ENCODE measurements around the gene MDC1.
A peak's percentile ranks its signal among the peaks of the same experiment; 100 is the strongest.
"Not testable (repeated sequence)": the region's sequence is repeated elsewhere in the genome, so short reads cannot be mapped to it uniquely, and the experiment has no call there.

MDC1 gene

DNA sequence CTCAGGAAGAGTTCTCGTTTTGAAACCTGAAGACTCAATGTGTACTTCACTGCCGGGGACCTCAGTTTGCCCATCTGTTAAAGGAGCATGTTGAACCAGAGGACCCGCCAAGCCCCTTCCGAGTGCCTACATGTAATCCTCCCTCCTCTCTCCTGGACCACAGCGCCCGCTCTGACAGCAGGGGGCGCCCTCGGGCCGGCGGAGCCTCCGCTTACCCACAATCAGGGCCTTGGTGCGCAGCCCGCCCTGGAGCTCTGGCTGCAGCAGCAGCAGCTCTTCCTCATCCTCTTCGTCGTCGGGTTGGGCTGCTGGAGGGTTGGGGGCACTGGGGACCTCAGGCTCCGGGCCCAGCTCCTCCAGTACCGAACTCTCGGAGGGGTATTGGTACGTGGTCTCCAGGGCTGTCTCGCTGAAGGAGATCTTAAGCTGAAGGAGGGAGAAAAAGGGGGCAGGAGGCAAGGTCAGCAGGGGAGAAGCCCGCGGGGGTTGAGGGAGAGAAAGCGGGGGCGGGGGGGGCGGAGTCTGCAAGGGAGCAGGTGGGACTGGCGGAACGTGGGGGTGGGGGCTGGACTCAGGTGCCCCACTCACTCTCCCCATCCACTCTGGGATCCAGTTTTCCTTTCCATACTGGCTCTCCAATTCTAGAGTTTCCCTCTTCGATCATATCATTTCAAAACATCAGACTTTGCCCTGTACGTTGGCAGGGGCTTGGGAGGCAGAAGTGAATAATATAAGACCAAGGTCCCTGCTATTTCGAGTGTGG lies 37.9 kb downstream of the MDC1 start:
- no peak for DNase-seq

DNA sequence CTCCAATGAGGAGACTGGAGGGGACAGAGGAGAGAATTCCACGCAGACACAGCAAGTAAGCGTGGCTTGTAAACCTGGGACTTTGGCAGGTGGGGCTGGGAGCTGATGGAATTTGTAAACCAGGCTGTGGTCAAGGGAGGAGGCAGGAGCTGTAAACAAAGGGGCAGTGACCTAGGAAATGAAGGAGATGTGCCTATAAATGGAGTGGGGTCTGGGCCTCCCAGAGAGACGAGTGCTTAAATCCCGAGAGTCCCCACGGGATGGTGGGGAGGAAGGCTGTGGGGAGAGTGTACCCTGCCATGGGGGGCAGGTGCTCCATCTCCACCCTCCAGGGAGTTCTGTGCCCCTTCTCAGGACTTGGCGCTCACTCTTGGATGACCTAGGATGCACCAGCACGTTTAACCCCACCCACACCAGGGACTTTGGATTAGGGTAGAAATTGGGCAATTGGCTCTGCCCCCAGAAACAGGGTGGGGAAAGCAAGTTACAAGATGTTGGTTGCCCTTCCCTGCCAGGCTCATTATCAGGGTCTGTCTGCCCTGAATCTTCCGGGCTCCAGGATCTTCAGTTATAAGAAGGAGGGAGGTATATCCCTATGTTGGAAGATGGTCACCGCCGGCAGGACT lies 40.3 kb downstream of the MDC1 start:
- no peak for DNase-seq

DNA sequence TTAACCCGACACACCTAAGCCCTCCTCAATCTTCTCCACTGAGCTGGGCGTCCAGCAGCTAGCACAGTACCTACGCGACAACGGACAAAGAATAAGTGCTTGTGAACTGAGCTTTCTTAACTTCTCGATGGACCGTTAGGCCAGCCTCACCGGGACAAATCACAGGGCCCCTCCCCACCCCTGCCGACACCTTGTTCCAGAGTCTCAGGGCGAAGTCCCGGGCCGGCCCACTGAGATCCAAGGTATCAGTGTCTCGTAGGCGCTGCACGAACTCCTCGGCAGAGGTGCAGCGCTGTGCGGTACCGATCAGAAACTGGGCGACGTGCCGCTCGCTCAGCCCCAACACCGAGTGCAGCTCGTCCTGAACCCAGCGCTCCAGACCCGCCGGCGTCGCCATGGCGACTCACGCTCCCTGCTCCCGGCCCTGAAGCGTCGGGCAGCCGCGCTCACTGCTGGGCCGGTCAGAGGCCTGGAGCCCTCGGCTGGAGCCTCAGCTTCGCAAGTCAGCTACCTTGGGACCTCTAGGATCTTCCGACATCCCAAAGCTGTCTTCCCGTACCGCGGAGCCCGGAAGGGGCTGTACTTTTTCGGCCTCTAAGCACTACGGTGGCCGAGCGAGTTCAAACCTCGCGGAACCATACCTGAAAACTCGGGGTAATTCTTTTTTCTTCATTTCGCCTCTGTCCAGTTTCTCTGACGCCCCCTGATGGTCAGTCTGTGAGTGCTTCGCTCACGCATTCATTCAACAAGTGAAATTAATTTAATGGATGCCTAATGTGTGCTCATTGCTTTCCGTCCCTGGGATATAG lies 44.4 kb downstream of the MDC1 start, which contains the start of gene DHX16:
Gene DHX16 (minus strand): TSS at position 562 of the 809 bp plus-strand sequence. CDS start 165 bp downstream, at position 397.
- peak; percentile 95 for DNase-seq

DNA sequence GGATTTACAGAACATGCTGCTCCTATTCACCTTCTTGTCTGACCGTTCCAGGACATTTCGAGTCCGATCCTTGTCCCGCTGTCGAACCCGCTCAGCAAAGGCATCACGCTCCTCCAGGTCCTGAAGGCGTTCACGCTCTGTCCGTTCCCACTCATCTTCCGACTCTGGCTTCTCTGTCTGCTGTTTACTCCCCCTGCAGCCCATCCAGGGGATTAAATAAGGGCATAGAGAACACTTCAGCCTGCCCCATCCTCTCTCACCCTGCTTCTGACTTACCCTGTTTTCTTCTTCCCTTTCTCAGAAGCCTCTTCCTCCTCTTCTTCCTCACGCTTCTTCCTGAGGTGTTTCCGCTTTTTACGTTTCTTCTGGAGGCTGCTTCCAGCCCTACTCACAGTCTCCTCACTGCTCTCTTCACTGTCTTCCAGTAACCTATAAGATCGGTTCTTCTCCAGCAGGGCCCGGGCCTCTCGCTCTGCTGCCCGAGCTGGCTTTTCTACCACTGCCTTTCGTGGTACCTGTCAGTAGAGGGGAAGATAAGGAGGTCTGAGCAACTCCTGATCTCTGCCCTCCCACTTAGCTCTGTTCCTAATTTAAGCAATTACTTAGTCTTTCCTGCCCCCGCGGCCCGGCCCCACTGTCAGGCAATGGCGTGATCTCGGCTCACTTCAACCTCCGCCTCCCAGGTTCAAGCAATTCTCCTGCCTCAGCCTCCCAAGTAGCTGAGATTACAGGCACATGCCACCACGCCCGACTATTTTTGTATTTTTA lies 46.1 kb downstream of the MDC1 start:
- DNase-seq = no peak

DNA sequence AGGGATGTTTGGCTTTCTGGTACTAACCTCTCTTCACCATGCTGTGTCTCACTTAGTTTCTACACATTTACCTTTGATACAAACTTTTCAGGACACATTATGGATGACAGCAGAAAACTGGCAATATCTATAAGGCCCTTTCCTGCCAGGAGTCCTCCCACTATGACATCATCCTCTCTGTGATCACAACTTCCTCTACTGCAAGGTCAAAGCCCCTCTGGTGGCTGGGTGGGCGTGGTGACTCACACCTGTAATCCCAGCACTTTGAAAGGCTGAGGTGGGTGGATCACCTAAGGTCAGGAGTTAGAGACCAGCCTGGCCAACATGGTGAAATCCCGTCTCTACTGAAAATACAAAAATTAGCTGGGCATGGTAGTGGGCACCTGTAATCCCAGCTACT lies 50.8 kb downstream of the MDC1 start:
- not testable (repeated sequence) for DNase-seq

DNA sequence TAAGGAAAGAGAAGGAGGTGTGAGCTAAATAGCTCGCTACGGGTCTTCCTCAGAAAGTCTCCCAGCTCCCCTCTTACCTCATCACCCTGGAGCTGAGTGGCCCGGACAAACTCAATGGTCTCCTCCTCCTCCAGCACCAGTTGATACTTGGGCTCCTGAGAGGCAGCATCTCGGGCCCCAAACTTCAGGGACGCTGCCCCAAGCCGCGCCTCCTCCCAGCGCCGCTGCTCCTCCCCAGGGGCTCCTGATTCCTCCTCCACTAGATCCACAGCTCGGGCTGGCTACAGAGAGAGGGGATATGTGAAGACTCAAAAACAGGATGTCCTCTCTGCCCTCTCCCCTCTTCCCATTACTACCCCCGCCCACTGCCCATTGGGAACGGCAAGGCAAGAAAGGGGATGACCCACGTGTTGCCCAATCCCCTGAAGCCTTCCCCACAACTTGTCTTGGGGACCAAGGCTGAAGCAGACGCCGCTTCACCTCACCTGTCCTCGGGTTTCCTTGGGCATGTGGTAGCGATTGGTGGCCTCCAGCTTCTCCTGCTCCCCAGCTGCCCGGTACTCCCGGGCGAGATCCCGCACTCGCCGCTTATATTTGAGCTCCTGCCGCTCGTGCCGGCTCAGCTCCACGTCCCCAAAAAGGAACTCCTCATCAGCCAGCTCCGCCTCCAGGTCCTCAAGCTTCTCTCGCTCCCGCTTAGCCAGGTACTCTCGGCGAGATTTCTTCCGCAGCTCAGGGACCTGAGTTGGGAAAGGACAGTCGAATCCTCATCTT lies 51.9 kb downstream of the MDC1 start:
- DNase-seq = no peak

DNA sequence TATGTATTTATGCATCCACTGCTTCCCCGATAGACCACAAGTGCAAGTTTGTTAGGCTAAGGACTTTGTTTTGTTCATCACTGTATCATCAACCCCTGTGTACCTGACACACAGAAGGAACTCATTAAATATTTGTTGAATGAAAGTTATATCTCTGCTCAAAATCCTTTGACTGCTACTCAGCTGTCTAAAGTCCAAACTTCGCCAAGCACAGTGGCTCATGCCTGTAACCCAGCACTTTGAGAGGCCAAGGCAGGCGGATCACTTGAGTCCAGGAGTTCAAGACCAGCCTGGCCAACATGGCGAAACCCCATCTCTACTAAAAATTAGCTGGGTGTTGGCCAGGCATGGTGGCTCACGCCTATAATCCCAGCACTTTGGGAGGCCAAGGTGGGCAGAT lies 59.2 kb downstream of the MDC1 start:
- not testable (repeated sequence) for DNase-seq

DNA sequence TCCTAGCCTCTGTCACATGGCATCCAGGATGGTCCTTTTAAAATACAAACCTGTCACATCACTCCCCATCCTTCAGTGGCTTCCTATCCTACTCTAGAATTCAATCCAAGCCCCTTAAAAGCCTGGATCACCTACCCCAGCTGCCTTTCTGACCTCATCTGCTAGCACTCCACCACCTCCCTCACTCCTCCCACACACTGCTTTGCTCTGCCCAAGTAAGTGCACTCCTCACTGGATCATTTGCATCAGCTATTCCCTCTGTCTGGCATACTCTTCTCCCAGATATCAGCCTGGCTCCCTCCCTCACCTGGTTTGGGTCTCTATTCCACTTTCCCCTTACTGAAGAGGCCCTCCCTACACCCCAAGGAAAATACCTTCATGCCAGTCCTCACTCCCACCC lies 59.6 kb downstream of the MDC1 start:
- DNase-seq = no peak

DNA sequence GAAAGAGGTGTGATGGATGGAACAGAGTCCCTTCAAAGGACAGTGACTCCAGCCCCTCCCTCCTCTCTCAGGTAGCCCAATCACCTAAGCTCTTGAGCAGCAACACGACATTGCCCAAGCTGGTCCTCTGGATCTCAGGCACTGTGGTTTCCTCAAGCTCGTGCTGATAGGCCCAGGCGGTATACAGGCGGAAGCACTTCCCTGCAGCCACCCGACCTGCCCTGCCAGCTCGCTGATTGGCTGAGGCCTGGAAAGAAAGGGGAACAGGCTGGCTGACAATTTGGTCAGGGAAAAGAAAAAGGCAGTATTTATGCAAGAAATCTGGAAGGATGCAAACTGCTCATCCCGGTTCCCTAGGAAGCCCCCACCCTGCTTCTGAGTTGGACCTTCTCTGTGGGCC lies 60.6 kb downstream of the MDC1 start:
- DNase-seq = no peak

DNA sequence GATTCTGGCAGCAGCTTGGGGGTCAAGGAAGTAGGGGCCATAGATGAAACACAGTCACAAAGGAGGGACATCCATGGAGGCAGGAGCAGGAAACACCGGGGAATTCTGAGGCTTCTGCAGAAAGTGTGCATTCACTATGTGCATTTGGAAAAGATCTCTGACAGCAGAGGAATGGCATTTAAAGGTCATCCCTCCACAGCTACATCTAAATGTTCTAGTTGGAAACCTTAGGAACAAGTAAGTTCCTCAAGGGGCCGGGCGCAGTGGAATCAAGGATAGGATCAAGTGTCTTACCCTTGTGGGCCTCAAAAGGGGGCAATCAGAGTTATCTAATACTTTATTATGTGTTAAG lies 61.4 kb downstream of the MDC1 start:
- no peak for DNase-seq

DNA sequence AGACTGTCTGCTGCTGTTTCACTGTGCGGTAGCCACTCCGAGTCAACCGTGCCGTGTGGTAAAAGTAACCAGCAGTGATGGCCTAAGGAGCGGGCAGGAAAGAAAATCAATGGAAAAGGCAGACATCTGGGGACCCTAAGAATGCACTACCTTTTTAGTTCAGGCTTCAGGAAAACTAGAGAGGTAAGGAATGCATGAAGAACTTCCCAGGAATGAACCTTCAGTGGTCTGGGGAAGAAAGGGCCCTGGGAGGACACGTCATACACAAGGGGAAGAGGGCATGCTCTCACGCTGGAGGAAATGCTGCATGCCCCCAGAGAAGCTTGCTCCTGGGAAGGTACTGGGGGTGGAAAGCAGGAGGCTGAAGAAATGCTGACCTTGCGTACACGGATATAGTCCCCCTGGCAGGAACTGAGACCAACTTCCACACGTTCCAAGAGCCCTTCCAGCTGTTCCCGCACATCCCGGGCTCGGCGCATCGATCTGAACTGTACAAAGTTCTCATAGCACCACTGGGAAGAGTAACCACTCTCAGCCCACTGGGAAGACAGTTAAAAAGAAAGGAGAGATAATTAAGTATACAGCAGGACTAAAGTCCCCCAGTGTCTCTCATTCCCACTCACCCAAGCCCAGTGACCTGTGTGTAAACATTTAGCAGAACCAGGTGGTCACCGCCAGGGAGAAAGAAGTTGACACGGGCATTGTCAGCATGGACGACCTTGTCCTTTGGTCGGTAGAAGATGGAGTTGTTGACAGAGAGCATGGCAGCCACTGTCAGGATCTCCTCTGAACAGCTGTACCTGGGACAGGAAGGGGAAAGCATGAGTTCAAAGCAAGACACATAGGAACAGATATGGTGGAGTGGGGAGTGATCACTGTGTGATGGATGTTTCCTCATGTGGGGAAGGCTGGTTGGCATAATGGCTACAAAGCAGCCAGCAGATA lies 62.0 kb downstream of the MDC1 start:
- no peak for DNase-seq

DNA sequence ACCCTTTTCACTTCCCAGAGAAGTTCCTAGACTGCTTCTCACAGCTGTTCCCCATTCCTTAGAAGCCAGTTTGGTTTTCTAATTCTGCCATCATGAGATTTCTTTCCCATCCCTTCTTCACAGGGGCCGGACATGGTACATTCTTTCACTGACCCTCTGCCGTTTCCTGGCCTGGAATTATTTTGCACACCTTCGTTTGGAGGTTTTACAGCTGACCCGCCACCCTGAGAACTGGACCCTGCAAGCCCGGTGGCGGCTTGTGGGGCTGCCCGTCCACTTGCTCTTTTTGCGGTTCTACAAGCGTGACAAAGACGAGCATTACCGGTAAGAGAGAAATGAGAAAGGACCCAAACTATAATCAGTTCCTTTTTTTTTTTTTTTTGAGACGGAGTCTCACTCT lies 65.9 kb downstream of the MDC1 start:
- DNase-seq = no peak
